ENCODE measurements around the gene DNAJB14. TPM values are rescaled to one million over a fixed set of nuclear protein-coding genes. Genes with fewer than 3 reads are reported as not detected.

The DNAJB14 gene
- total and polyA plus RNA-seq, 2 experiments from 2014 or later, result 15.3 to 18.1 TPM

- TF ChIP-seq CTCF (IDR thresholded peaks at IDR 0.05; ENCODE audit: low read depth, low read length), result no peak
- Histone ChIP-seq H3K36me3 (peaks cover 27% of the 10 kb centered on the region), H3K4me3 (no peak overlapping the region), H3K27me3 (no peaks in the 10 kb centered on the region), H3K27ac (no peak overlapping the region), H3K9me3 (ENCODE audit: low read depth) (no peaks in the 10 kb centered on the region), H3K4me1 (ENCODE audit: low read depth) (no peaks in the 10 kb centered on the region)
- no peak for DNase-seq (ENCODE audit: low read depth in 1 of 2, low spot score in 1 of 2)
These were observed 67.0 kb downstream of the DNAJB14 start for GRCh38 chr4:99879458-99879857.

GRCh38 chr4:99878604-99879003, 67.8 kb downstream of the DNAJB14 start:
- H3K4me3 ChIP-seq, result no peak overlapping the region
- H3K4me1 ChIP-seq (ENCODE audit: low read depth), result no peaks in the 10 kb centered on the region
- peaks cover 27% of the 10 kb centered on the region for H3K36me3 ChIP-seq
- no peaks in the 10 kb centered on the region for H3K27me3 ChIP-seq
- no peak for TF ChIP-seq CTCF (IDR thresholded peaks at IDR 0.05; ENCODE audit: low read depth, low read length)
- H3K9me3 ChIP-seq (ENCODE audit: low read depth), result no peaks in the 10 kb centered on the region
- no peak for DNase-seq (ENCODE audit: low read depth in 1 of 2, low spot score in 1 of 2)
- H3K27ac ChIP-seq, result no peak overlapping the region

- Histone ChIP-seq H3K9me3 (ENCODE audit: low read depth) (no peaks in the 10 kb centered on the region), H3K27me3 (no peaks in the 10 kb centered on the region), H3K4me3 (no peak overlapping the region), H3K27ac (no peak overlapping the region), H3K36me3 (peaks cover 20% of the 10 kb centered on the region), H3K4me1 (ENCODE audit: low read depth) (no peaks in the 10 kb centered on the region)
- no peak for DNase-seq (ENCODE audit: low read depth in 1 of 2, low spot score in 1 of 2)
- no peak for TF ChIP-seq CTCF (IDR thresholded peaks at IDR 0.05; ENCODE audit: low read depth, low read length)
These were observed 69.5 kb downstream of the DNAJB14 start for GRCh38 chr4:99876946-99877345.

GRCh38 chr4:99875071-99875470, 71.3 kb downstream of the DNAJB14 start:
- Histone ChIP-seq H3K27me3 (no peaks in the 10 kb centered on the region), H3K4me3 (no peak overlapping the region), H3K36me3 (peaks cover 4% of the 10 kb centered on the region), H3K27ac (no peak overlapping the region), H3K4me1 (ENCODE audit: low read depth) (no peaks in the 10 kb centered on the region), H3K9me3 (ENCODE audit: low read depth) (no peaks in the 10 kb centered on the region)
- TF ChIP-seq CTCF (IDR thresholded peaks at IDR 0.05; ENCODE audit: low read depth, low read length), result no peak
- no peak for DNase-seq (ENCODE audit: low read depth in 1 of 2, low spot score in 1 of 2)

- no peak for DNase-seq (ENCODE audit: low read depth in 1 of 2, low spot score in 1 of 2)
- Histone ChIP-seq H3K4me1 (ENCODE audit: low read depth) (no peaks in the 10 kb centered on the region), H3K36me3 (no peaks in the 10 kb centered on the region), H3K9me3 (ENCODE audit: low read depth) (no peaks in the 10 kb centered on the region), H3K27ac (no peak overlapping the region), H3K27me3 (no peaks in the 10 kb centered on the region), H3K4me3 (no peak overlapping the region)
- TF ChIP-seq CTCF (IDR thresholded peaks at IDR 0.05; ENCODE audit: low read depth, low read length), result no peak
These were observed 73.8 kb downstream of the DNAJB14 start for GRCh38 chr4:99872570-99872969.

- DNase-seq (ENCODE audit: low read depth in 1 of 2, low spot score in 1 of 2), result peak; percentile 3 to 14
These were observed 78.3 kb downstream of the DNAJB14 start for GRCh38 chr4:99868126-99868596.

More at GRCh38 chr4:99868126-99868596, 78.3 kb downstream of the DNAJB14 start:
- Histone ChIP-seq H3K4me1 (ENCODE audit: low read depth) (no peaks in the 10 kb centered on the region), H3K36me3 (no peaks in the 10 kb centered on the region), H3K27ac (no peak overlapping the region), H3K9me3 (ENCODE audit: low read depth) (no peaks in the 10 kb centered on the region), H3K4me3 (no peak overlapping the region), H3K27me3 (no peaks in the 10 kb centered on the region)
- no peak for TF ChIP-seq CTCF (IDR thresholded peaks at IDR 0.05; ENCODE audit: low read depth, low read length)

Measured in cardiac muscle cell (in vitro differentiated cells and primary cell).